T-helper 2 cell (primary cell): Measurements from ENCODE around the gene PPIB.

Experiments
- DNase-seq, 5 experiments: peaks; one replicate each; pipeline versions ENCODE4 v3.0.0 to v3.0.0-alpha.2; 2012 to 2022
- total RNA-seq, 2 donors: gene quantifications; one replicate each; lab custom pipeline; 2026; lab: John Stamatoyannopoulos, UW

PPIB gene
- 173 to 195 reads per million in 2 donors for total RNA-seq

DNA sequence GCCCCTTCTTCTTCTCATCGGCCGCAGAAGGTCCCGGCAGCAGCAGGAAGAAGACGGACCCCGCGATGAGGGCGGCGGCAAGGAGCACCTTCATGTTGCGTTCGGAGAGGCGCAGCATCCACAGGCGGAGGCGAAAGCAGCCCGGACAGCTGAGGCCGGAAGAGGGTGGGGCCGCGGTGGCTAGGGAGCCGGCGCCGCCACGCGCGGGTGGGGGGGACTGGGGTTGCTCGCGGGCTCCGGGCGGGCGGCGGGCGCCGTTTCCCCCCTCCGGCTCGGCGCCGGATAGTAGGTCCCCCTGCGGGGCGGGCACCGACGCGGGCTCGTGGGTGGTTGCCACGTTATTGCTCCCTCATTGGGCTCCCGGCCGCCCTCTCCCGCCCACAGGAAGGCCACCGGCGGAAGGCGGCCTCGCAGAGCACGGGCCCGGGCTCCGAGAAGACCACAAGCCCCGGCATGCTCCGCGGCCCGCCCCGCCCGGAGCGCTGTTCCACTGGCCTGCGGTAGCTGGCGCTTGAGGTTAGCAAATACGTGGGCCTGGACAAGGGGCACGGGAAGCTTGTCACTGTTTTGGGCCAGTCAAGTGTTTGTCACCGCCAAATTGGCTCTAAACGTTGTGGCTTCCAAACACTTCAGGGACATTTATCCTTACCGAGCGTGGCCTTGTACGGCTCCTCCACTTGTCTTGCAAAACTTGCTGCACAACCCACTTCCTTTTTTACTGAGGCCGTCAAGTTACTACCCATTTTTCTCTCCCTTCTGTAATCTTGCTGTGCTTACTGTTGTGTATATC is at the start of gene PPIB:
Gene PPIB (minus strand): TSS at position 154 of the 790 bp plus-strand sequence. CDS start 36 bp downstream, at position 118.
- DNase-seq, result peak; percentile 89 to 100 (median 96)

DNA sequence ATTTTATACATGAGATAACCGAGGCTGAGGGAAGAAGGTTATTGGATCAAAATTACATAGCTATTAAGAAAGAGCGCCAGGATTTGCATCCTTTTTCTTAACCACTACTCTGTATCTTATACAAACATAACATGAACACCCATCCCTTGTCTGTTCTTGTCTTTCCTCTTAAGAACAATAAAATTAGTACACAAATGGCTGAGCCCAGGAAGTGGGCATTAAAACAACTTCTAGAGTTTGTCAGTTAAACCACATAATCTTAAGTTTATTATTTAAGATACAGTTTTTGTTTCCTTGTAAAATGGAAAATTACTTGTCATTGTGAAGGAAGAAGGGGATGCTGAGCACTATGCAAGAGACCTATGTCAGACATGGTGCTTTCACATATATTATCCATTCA is 48.9 kb upstream of the PPIB start:
- DNase-seq, result peak in 1 of 5 experiments; percentile 69

DNA sequence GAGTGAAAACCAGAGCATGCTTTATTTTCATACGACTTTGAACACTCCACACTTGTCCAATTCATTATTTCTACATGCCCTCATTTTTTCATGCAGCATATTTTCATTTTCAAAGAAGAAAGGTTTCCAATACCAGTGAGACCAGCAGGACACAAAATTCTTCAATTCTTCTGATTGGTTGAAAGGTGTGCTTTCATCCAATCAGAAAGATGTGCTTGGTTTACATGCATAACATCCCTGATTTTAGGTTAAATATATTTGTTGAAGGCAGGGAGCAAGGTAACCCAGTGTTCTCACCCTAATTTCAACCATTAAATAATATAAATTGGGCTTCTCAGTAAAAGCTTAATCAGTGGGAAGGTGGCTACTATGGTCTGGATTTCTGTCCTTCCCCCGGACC is 47.5 kb upstream of the PPIB start:
- DNase-seq, result no peak

- DNase-seq, result peak in 1 of 5 experiments; percentile 62
These were observed 47.0 kb upstream of the PPIB start for GRCh38 chr15:64209680-64210334.

GRCh38 chr15:64205202-64205601 is 42.4 kb upstream of the PPIB start:
- no peak for DNase-seq

- no peak for DNase-seq
These were observed 34.6 kb upstream of the PPIB start for GRCh38 chr15:64197425-64197824.

GRCh38 chr15:64193971-64194370 is 31.1 kb upstream of the PPIB start:
- no peak for DNase-seq

- no peak for DNase-seq
These were observed 29.4 kb upstream of the PPIB start for GRCh38 chr15:64191971-64192830.

- peak in 1 of 5 experiments; percentile 64 for DNase-seq
These were observed 24.8 kb upstream of the PPIB start for GRCh38 chr15:64187396-64188191.

- DNase-seq, result no peak
These were observed 22.5 kb upstream of the PPIB start for GRCh38 chr15:64185146-64185911.

DNA sequence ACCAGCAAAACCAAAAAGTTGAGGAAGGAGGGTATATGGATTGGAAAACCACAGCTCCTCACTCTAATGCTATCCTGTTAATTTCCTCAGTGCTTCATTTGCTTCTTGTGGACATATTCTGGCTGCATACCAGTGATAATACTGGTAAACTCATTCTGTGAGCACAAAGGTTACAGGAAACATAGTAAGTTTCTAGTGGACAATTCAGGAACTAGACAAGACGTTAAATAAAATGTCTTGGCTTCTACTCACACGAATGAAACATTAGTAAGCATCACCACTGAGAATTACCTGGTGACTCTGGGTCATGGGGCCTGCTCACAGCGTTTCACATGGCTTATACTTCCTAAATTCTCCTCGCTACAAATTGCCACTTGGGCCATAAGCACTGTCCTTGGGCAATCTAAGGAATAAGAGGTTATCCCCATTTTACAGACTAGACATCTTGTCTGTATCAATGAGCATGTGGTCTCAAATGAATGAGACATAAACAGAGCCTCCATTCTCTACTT is 20.1 kb upstream of the PPIB start:
- no peak for DNase-seq

DNA sequence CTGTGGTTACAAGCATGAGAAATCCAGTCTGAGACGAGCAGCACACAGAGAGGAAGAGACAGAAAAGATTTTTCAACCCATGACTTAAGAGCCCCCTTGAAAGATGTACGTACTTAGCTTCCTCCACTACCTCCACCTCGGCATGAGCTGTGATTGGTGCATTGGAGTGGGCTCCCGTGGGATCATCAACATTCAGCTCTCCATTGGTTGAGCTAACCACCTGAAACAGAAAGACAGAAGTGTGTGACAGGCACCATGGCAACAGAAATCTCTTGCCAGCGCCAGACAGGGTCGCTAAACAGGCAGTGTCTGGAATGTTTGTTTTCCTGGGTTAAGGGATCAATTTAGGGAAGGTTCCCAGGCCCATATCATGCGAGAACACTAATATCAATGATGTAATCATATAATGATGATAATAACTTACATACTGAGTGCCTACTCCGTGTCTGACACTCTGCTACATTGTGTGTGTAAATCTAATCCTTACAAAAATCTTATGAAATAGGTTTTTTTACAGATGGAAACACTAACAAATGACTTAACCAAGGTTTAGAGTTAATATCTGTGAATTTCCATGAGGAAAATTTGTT is 17.5 kb upstream of the PPIB start:
- DNase-seq, result no peak

DNA sequence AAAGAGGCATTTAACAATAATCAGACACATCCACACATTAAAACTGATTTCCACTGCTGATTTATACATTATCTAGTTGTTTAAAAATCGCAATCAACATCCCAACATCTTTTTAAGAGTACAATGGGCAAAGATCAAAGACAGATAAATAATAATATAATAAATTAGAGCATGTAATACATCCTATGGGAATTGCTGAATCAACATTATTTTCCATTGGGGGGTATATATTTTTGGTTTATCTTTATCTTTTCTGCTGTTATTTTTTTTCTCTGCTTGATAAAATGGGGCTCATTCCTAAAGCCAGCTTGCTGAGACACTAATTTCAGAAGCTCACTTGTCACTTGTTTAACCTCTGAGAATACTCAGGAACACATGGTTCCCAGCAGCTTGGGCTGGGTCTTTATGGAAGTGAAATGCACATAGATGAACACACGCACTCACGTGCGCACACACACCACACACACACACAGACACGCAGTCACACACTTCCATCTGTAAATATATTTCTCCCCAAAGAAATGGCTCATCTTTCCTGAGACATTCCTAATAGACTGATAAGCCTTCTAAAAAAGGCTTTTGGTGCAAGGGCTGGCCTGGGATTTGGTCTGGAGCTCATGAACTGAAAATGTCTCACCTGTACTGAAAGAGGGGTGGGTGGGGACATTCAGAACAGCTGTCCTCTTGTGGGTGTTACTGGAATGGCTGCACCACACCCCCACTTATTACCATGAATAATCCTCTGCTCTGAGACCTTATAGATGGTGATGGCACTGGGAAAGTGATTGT is 3.5 kb upstream of the PPIB start:
- no peak for DNase-seq

GRCh38 chr15:64164436-64164835 is 1.6 kb upstream of the PPIB start:
- no peak for DNase-seq

DNA sequence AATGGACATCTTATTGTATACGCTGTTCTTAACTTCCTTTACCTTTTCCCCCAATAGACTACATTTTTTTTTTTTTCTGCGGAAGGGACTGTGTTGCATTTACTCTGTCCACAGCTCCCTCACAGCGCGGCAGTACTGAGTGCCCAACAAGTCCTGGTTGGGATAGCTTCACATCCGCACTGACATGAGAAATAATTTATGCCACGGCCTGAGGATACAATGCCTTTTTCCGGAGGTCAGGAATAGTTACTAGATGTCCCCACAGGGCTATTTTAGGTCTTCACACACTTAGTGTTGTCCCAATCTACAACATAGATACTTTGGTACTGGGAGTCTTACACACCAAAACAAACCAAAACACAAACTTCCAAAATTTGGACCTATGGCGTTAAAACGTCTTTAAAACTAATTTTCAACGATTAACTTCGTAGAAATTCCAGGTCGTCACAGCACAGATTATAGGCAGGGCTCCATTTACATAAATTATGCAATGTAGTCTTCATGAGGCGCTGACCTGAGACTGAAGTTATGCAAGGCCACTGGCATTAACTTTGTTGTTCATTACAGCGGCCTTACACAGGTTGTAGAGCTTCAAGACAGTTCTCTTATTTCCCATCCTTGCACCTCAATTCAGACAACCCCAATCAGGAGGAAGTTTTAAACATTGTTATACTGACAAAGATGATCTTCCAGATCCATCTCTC is 989 bp upstream of the PPIB start:
- no peak for DNase-seq

GRCh38 chr15:64162478-64162868 is 349 bp downstream of the PPIB start:
- DNase-seq, result peak in 1 of 5 experiments; percentile 12

DNA sequence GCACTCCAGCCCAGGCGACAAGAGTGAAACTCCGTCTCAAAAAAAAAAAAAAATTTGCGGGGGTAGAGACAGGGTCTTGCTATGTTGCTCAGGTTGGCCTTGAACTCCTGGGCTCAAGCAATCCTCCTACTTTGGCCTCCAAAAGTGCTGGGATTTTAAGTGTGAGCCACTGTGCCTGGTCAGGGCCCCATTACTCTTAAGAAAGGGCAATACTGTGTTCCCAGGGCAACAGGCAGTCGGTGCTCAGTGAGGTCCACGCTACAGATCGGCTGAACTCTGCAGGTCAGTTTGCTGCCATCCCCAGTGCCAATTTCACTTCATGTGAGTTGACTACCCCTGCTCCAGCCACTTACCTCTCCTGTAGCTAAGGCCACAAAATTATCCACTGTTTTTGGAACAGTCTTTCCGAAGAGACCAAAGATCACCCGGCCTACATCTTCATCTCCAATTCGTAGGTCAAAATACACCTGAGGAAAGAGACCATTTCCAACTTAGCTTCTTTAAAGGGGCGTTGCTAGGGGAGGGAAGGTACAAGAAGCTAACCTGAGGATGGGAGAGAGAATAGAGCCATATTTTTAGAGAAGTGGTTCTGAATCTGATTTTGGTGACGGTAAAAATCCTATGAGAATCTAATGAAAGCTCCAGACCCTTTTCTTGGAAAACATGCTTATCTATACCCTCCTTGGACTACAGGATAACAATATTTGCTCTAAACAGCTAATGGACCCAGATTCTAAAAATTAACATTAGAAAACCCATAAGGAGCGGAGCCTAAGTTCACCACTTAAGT is 939 bp downstream of the PPIB start:
- DNase-seq, result no peak

DNA sequence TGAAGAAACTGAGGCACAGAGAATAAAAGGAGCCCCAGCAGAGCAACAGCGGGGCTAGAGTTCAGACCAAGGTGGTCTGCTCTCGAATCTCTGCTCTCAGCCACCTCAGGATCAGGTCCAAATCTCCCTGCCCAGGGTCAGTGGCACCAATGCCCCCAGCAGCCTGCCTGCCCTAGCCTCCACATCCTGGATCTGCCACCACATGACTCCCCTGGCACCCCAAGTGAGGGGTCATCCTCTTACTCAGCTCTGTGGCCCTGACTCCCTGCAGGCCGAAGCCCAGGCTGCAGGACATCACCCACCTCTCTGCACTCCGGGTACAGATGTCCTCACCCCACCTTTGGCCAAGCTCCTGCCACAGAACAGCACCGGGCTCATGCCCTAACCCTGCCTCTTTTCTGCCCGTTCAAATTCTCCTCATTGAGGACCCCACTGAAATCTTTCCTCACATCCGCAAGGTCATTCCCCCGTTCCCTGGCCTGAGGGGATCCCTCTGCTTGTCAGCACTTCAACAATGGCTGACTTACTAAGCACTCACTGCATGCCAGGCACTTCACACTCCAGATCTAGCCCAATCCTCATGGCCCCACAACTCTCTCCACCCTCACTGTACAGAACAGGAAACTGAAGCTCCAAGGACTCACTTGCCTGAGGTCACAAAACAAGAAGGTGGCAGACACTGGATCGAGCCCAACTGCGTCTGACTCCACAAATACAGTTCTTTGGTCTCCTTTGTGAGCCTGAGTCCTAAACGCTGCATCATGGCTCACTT is 4.3 kb downstream of the PPIB start:
- DNase-seq, result no peak
